HG03558 (cell line): ENCODE data around the gene EXOC3L1.

ENCODE experiments used
- ATAC-seq: cut with Tn5 transposase; IDR thresholded peaks from one replicate; pipeline ENCODE4 v1.9.1; 2021; ENCODE audit warnings: moderate number of reproducible peaks; ENCODE audit not compliant: unreplicated experiment; ENCODE audit errors: extremely low read depth

EXOC3L1 gene

GRCh38 chr16:67216612-67217490, 26.9 kb upstream of the EXOC3L1 start:
- no peak for ATAC-seq

DNA sequence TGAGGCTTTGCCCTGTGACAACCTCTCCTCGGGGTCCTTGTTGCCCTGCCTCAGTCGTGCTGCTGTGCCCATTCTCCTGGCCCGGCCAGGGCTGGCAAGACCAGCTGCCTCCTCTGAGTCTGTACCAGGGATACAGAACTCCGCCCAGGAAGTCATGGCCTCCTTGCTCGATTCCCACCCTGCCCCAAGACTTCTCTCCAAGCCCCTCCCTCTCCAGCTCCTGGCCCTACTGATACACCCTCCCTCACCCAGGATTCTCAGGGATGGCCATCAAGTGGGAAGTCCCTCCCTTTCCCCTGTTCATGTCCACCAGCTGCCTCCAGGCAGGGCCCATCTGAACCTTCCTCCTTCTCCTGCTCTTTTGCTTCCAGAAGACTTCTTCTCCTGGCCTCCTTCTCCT, 25.8 kb upstream of the EXOC3L1 start:
- ATAC-seq: no peak

- ATAC-seq: no peak
These were observed 23.5 kb upstream of the EXOC3L1 start for GRCh38 chr16:67213197-67214019.

GRCh38 chr16:67212766-67213165, 22.8 kb upstream of the EXOC3L1 start:
- ATAC-seq: no peak

DNA sequence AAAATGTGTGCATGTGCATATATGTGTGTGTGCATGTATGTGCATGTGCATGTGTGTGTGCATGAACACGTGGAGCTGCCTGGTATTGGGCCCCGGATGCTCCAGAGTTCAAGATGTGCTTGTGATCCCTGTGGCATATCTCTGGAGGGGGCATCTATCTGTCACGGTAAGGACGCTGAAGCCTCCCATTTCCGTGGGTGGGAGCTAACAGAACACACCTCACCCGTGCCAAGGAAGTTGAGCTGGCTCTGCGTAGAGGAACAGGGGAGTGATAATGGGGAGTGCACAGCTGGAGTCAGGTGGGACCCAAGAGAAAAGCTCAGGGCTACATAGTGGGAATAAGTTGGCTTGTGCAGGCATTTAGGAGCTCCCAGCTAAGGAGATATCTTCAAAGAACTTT, 21.7 kb upstream of the EXOC3L1 start:
- no peak for ATAC-seq

DNA sequence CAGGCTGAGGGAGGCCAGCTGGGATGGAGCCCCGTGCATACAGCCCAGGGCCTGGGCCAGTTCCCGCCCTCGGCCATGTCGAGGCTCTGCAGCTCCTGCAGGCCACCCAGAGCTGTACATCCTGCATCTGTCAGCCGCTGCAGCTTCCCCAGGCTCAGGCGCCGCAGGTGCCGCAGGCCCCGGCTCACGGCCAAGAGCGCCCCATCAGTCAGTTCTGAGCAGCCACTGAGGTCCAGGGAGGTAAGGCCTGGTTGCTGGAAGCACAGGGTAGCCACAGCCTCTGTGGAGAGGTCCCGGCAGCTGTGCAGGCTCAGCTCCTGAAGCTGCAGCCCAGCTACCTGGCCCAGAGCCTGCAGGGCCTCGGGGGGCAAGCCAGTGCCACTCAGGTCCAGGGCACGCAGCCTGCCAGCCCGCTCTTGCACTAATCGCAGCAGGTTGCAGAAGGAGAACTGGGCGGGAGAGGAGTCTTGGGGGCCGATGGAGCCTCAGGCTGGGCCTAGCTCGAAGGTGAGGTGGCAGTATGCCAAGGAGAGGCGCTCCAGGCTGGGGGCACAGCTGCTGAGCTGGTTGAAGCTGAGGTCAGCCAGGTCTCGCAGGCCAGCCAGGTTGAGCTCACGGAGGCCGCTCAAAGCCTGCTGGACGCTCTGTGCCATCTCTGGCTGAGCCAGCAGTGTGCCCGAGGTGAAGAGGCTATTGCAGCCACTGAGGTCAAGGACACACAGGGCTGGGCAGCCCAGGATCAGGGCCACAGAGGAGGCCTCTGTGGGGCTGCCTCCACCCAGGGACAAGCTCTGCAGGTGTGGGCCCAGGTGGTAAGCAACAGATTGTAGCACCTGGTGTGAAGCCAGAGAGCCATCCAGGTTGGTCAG, 20.4 kb upstream of the EXOC3L1 start:
- no peak for ATAC-seq

DNA sequence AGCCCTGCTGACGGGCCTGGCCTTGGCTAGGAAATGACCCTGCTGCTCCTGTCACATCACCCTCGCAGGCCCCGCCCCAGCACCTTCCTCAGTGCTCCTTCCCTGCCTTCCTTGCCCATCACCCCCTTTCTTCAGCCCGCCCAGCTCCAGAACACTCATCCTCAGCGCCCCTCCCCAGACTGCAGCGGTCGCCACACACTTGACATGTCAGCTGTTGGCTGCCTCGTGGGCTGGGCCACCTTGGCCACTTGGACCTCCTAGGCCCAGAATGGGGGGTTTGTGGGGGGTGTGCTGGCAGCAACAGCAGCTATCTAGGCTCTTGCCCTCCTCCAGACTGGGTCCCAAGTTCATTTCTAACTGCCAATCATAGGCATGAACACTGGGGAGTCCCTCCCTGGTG, 19.6 kb upstream of the EXOC3L1 start:
- ATAC-seq: no peak

DNA sequence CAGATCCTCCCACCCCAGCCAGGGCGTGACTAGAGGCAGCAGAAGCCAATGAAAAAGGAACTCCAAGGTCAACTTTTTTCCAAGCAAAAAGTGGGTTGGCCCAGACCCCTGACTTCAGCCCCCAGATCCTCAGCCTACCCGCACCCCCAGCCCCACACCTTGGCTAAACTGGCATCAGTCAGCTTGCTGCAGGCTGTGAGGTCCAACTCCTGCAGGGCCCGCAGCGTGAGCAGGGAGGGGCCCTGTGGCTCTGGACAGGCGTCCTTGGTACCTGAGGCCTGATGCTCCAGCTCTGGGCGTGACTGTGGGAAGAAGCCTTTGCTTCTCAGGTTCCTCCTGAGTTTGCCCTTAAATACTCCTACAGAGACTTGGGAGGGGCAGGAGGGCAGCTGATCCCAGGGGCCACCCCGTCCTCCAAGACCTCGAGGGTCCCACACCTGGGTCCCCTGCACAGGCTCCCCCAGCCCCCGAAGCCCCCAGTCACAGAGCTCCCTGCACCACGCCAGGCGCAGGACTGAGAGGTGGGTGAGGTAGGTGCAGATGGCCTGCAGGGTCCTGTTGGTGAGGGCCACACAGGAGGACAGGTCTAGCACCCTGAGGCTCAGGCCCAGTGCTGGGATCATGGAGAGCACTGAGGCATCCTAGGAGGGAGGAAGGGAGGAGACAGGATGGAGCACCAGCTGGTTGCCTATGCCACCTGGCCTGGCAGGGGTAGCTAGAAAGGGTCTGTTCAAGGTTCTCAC, 18.4 kb upstream of the EXOC3L1 start:
- no peak for ATAC-seq

GRCh38 chr16:67207249-67208091, 17.5 kb upstream of the EXOC3L1 start:
- no peak for ATAC-seq

DNA sequence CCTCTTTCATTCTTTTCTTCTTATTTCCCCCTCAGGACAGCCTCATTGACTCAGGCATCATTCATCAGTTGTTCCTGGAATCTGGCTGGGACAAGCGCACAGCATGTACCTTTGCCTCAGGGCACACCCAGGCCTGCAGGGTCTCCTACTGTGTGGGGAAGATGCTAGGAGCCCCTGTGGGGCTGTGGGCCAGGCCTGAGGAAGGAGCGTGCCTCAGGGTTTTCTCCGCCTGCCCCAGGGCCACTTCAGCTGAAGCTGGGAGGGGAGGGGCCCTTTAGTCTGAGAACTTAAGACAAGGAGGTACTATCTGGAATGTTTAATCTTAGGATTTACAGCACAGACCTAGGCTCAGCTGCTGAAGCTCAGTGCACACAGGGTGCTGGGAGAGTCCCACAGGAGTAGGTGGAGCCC, 16.9 kb upstream of the EXOC3L1 start:
- ATAC-seq: no peak

DNA sequence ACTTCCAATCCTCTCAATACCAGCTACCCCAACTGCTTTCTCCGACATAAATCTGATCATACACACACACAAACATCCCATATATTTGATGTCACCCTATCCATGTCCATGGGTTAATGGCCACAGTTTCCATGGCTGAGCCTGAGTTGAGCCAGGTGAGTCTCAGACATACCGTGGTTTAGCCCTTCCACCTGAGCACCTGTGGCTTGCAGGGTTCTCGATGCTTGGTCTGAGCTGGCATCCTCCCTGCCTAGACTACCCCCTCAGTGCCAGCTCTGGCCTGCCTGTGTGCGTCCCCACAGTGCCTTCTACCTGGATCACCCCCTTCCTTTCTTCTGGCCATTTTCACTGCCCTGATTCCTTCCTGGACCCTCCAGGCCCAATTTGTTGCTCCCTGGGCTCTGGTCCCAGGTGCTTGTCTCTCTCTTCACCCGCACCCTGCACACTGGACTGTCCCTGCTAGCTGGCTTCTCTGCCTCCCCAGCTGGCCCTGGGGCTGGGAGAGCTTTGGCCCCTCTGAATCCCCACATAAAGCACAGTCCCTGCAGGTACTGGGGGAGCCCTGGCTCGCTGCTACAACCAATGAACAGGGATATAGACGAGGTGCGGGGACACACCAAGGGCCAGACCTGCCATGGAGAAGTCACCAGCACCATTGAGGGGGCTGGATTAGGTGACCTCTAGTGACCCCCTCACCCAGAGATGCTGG, 16.3 kb upstream of the EXOC3L1 start:
- no peak for ATAC-seq

DNA sequence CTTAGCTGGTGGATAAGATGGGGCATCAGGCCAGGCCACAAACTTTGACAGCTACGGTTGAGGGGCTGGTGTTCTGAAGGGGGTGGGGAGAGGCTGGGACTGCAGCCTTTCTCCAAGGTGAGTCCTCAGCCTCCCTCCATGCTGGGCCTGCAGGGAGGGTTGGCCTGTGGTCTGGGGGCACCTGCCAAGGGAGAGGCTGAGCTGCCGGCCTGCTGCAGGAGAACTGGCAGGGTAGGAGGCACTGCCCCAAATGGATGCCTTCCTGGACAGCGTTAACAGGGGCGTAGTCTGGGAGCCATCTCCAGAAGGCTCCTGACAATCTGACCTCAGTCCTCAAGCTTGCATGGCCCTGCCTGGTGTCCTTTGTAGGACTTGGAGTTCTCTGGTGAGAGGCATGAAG, 14.1 kb upstream of the EXOC3L1 start:
- no peak for ATAC-seq

DNA sequence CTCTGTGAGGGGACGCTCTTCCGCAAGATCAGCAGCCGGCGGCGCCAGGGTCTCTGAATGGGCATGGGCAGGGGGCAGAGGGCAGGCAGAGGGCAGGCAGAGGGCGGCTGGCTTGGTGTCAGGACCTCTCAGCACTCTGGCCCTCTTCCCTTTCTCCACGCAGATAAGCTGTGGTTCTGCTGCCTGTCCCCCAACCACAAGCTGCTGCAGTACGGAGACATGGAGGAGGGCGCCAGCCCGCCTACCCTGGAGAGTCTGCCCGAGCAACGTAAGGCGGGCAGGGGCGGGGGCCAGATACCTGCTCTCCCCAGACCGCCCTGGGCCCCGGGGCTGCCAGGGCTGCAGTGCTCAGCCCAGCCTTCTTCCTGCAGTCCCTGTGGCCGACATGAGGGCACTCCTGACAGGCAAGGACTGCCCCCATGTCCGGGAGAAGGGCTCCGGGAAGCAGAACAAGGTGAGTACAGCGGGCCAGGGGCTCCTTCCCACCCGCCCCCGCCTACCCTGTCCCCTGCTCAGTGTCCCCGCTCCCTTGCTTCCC, 13.1 kb upstream of the EXOC3L1 start:
- ATAC-seq: no peak

- ATAC-seq: no peak
These were observed 12.5 kb upstream of the EXOC3L1 start for GRCh38 chr16:67202426-67202825.

DNA sequence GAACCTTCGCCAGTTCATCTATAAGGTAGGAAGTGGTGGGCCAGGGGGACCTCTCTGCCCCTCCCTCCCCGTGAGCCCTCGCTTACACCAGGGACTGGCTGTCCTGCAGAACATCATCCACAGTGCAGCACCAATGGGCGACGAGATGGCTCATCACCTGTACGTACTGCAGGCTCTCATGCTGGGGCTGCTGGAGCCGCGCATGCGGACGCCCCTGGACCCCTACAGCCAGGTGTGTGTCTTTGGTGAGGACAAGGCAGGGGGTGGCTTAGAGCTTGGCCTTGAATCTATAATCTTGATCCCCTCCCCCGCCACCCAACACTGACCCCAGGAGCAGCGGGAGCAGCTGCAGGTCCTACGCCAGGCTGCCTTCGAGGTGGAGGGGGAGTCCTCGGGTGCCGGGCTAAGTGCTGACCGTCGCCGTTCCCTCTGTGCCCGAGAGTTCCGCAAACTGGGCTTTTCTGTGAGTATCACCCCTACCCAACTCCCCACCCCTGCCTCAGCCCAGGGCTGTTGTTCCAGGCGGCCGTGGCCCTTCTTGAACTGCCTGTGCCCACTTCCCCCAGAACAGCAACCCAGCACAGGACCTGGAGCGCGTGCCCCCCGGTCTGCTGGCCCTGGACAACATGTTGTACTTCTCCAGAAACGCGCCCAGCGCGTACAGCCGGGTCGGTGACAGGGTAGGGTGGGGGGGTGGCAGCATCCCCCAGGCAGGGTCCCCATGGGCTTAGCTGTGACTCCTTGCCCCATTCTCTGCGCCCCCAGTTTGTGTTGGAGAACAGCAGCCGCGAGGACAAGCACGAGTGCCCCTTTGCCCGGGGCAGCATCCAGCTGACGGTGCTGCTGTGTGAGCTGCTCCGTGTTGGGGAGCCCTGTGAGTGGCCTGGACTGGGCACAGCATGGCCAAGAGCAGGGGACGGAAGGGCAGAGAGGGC, 11.7 kb upstream of the EXOC3L1 start:
- ATAC-seq: no peak

DNA sequence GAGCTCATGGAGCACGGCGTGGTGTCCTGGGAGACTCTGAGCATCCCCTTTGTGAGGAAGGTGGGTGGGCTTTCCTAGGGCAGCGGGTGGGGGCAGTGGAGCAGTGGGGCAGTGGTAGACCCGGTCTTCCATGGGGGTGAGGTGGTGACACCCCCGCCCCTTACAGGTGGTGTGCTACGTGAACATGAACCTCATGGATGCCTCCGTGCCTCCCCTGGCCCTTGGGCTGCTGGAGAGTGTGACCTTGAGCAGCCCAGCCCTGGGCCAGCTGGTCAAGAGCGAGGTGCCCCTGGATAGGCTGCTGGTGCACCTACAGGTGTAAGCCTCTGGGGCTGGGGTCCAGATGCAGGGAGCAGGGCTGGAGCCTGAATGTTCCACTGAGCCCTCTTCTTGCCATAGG, 10.6 kb upstream of the EXOC3L1 start:
- no peak for ATAC-seq

GRCh38 chr16:67199808-67200198, 9.9 kb upstream of the EXOC3L1 start:
- no peak for ATAC-seq
